ENCODE results near the gene PPY.
"Not testable (repeated sequence)": the region's sequence is repeated elsewhere in the genome, so short reads cannot be mapped to it uniquely, and the experiment has no call there.

Gene PPY

GRCh38 chr17:43901861-43902589 is 40.3 kb downstream of the PPY start:
- no peak for DNase-seq

- no peak for DNase-seq
These were observed 41.2 kb downstream of the PPY start for GRCh38 chr17:43900858-43901754.

- DNase-seq: peak; percentile 75
These were observed 42.0 kb downstream of the PPY start for GRCh38 chr17:43900183-43900857.

- DNase-seq: no peak
These were observed 43.8 kb downstream of the PPY start for GRCh38 chr17:43898446-43898845.

GRCh38 chr17:43897831-43898230 is 44.4 kb downstream of the PPY start:
- no peak for DNase-seq

- not testable (repeated sequence) for DNase-seq
These were observed 47.8 kb downstream of the PPY start for GRCh38 chr17:43894494-43894893.

GRCh38 chr17:43892647-43892952 is 49.7 kb downstream of the PPY start:
- no peak for DNase-seq

GRCh38 chr17:43891851-43892646 is 50.2 kb downstream of the PPY start:
- DNase-seq: no peak

All from NCI-H146 (cell line).